Embryonic facial prominence (tissue), 1 donor: ENCODE measurements around the gene COX6B2.

Experiments used
- DNase-seq: peaks from one replicate; pipeline ENCODE4 v3.0.0-alpha.2; 2016; ENCODE audit errors: extremely low spot score

Gene COX6B2

DNA sequence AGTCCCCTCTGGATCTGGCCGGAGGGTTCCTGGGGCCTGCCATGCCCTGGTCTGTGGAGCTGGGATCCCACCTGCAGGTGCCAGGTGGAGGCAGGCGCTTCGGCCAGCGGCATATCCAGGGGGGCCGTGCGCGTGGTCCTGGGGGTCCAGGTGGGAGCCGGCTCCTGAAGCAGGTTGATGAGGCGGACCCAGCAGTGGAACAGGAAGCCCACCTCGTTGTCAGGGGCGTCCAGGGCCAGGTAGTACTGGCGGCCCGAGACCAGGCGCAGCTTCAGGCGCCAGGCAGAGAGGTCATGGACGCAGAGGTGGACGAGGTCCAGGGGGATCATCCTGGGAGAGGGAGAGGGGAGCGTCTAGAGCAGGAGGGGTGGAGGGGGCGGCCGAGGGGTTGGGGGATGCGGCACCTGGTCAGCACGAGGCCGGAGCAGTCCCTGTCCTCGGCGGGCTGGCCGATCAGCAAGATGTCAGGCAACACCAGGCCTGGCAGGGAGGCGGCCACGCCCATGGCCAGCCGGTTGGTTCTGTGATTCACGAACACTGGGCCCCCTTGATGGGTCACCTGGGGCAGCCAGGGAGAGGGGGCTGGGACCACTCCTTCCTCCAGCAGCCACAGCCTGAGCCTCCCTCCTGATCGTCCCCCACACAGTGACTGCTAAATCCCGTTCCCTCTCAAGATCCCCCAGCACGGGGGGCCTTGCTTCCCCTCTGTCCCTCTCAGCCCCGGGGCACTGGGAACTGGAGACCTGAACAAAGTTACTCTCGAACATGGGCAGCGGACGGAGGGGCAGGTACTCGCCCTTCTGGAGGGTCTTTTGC, 7.9 kb upstream of the COX6B2 start:
- DNase-seq: no peak

DNA sequence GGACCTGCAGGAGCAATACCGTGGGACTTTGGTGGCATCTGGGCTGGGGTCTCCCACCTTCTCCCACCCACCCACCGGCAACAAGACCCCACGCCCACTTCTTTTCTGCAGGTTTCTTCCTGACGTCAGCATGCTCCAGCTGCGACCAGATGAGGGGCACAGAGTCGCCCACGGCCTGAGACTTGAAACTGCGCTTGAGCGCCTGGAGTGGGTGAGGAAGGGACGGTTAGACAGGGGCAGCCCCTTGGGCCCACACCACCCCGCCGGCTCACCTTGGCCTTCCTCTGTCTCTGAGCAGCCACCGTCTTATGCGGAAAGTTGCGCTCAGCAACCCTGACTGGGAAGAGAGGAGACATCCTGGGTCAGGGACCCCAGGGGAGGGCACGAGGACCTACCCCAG, 6.4 kb upstream of the COX6B2 start:
- no peak for DNase-seq

DNA sequence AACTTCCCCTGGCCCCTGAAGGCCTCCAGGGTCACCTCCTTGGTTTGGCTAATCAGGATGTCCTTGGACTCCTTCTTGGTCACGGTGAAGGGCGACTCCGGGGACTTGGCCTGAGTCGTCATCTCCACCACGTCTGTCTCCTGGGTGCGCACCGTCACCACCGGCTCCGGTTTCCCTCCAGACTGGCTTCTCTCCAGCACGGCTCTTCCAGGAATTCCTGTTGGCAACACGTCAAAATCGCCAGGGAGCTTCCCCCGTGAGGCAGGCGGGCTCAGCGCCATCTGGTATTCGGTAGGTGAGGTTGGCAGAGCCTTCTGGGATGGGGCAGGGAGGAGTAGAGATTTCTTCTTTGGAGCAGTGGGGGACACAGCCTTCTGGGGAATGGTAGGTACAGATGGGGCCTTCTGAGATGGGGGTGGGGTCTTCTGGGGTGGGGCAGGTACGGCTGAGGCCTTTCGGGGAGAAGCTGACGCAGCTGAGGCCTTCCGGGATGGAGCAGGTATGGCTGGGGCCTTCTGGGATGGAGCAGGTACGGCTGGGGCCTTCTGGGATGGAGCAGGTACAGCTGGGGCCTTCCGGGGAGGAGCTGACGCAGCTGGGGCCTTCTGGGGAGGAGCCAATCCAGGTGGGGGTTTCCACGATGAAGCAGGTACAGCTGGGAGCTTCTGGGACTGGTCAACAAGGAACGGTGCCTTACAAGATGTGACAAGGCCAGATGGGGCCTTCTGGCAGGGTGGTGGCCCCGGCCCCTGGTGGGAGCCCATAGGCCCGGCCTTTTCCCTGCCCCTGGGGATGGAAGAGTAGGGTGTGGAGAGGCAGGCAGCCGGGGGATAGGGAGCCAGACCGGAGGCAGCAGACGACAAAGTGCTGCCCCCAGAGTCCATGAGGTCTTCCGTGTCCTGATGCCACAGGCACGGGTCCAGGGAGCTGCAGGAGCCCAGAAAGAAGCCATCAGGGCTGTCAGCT, 4.7 kb upstream of the COX6B2 start:
- DNase-seq: no peak

DNA sequence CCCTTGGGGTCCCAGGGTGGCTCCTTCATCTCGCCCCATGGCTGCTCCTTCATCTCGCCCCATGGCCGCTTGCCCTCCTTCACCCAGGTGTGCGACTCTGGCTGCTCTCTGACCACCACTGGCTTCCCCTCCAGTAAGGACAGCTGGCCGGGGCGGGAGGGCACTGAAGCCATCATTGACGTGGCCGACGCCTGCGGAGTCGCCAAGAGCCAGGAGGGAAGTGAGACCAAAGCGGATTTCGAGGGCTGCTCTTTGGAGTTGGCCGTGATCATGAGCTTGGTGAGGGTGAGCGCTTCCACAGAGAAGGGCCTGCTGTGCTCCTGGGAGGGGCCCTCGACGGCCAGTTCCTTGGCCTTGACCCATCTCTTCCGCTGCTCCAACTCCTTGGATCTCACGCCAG, 4.0 kb upstream of the COX6B2 start:
- DNase-seq: no peak

DNA sequence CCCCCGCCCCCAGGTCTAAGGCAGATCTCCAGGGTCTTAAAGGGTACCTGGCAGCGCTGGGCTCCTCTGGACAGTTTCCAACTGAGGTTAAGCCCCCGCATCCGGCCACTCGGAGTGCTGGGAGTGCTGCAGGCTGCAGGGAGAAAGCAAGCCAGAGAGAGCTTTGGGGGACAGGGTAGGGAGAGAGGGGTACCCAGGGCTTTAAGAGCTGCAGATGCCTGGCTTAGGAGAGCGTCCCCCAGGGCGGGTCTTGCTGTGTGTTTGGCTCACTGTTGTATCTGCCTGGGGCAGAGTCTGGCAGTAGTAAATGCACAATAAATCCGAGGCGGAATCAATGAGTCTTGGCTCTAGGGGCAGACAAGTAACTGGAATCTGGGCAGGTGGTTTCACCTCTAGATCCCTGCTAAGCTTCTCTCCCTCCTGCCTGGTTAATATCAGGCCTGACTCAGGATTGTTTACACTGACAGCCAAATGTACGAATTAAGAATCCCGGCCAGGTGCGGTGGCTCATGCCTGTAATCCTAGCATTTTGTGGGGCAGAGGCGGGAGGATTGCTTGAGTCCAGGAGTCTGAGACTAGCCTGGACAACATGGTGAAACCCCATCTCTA, 798 bp upstream of the COX6B2 start:
- no peak for DNase-seq

DNA sequence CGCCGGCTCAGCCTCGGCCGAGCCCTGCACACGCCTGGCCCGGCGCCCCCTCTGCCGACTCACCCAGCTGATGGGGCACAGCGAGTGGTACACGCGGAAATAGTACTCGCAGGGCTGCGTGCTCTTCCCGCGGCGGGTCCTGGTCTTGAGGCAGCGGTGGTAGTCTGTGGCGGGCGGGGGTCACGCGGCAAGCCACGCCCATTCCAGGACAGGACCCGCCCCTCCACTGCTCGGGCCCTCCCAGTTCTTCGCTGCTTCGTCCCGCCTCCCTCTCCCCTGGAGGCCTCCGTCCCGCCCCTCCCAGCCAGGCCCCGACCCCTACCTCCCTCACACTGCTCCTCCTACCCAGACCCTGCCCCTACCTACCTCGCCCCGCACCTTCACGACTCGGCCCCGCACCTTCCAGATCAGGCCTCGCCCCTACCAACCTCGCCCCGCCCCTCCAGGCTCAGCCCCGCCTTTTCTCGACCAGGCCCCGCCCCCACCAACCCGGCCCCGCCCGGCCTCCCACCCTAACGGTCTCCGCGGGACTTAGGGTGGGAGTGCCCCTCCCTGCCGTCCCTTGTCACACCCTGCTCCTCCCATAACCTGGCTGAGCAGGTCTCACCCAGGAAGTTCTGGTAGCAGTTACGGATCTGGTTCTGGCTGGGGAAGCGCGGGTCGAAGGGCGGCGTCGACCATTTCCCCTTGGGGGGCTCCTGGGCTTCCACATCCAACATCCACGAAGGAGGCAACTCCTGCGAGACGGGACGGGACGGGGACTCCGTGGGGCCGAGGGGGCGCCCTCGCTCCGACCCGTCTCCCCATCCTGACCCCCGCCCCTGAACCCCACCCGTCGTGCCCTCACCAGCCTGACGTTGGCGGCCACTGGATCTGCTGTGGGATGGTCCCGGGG, 469 bp downstream of the COX6B2 start:
- DNase-seq: peak; percentile 40

DNA sequence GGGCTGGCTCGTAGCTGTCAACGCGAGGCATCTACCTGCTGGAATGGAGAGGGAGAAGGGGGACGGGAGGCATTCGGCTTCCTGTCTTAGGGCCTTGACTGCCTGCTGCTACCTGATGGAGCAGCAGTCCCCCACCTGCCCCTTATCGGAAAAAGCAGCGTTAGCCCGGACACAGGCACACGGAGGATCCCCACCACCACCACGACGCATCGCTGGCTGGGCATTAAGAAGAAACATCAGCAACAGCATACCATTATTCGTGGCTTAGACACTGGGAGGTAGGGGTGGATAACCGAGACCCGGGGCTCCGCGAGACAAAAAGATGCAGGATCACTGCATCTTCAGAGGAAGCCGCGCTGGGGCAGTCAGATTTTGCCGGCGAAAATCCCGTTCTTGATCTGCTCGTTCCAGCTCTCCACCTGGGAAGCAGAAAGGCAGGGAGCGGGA, 1.1 kb downstream of the COX6B2 start:
- no peak for DNase-seq

DNA sequence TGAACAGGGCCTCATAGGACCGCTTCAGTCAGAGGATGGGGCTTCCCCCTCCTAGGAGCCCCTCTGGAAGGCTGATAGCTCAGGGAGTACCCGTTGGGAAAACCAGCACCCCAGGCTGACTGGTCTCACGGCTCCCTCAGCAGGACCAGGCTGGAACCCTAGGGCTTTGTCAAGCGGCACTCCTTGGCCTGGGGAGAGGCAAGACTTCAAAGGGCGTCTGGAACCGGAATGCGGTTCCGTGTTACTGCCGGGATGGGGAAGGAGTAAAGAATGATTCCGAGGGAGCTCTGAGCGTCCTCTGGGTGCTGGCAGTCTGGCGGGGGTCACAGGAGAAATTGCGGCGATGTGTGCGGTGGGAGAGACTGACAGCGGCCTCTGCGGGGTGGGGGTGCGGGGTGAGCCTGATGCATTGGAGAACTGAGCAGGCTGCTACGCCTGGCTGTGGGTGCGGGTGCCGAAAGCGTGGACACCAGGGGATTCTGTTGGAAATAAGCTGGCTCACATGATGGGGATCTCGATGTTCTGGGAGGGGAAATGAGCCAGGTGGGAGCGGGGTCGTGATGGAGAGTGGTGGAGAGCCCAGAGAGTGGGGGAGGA, 1.9 kb downstream of the COX6B2 start:
- DNase-seq: no peak

DNA sequence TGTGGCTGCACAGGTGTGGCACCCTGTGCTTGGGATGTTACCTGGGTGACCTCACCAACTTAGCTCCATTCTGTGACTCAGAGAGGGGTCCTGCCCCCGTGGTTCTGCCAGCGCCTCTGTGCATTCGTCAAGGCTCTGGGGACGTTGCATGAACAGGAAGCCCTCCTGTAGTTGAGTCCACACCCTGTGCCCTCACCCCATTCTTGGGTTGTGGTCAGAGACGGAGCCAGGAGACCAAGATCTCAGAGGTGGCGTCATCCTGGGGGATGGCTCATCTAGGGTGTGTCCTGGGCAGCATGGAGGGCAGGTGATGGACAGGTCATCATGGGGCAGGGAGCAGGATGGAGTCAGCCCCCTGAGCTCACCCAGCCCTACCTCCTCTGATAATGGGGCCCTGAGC, 2.5 kb downstream of the COX6B2 start:
- no peak for DNase-seq

DNA sequence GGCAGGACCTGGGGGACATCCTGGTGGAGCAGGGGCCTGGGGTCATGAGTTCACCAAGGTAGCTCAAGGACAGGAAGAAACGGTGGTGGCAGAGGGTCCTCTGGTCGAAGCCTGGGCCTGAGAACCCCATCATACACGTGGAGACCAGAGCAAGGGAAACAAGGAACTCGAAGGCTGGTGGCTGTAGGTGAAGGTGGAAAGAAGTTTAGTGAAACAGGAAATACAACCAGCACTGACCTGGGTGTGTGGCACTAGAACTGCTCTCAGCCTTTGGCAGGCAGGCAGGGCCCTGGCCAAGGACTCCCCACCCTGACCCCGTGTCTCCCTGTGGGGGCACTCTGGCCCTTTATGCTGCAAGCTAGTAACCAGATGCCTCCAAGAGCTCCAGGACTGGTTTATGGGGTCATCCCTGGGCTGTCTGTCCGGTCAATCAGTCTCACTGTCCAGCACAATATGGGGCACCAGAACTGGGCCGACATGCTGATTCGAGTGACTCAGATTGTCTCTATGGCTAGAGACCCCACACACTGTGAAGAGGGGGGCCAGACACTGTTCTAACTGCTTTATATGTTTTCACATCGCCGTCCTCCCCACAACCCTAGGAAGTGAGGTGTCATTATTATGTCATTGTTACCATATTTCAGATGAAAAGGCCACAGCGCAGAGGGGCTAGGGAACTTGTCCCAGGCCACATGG, 3.8 kb downstream of the COX6B2 start:
- no peak for DNase-seq

DNA sequence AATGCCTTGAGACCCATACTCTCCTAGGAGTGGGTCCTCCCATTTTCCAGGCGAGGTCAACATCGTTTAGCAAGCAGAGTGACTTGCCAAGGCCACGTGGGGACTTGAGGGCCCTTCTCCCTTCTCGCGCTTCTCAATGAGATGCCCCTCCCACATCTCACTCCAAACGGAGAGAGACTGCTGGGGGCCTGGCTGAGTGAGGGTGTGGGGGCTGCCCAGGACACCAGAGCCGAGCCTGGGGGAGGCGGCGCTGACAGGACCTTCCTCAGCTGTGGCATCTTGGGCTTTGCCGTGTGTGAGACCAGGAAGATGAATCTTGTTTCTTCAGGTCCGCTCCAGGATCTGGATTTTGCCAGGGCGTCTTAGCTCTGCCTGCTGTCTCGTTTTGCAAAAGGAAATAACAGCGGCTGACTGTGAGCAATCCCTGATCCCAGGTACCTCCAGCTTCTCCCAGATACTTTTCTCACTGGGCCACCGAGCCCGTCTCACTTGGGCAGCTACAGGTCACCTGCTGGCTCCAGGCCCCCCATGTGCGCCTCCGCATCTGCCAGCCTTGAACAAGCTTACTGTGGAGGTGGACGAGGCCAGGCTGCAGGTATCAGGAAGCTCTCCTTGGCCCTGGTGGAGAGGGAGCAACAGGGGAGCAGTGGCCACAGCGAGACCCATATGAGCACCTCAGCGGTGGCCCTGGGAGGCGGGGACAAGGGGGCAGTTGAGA, 6.0 kb downstream of the COX6B2 start:
- DNase-seq: no peak

DNA sequence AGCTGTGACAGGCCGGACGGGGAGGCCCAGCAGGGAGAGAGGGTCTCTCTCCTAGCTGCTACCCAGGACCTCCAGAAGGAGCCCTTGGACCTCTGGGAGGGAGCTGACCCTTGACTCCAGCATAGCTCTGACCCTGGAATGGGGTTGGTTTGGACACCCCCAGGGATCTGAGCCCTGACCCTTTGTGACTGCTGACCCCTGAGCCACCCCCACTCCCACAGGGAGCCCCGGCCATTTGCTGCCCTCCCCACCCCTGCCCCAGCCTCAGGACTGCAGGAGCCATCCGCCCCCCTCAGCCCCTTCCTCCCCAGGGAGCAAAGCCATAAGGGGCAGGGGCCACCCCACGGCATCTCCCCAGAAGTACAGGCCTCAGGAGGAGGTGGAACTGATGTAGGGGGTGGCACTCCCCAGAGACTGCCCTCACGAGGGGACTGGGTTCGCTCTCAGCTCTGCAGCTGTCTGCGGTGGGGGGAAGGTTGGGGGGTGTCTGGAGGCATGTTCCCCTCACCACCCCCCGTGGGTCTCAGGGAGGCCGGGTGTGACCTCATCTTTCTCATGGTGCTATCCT, 7.0 kb downstream of the COX6B2 start:
- no peak for DNase-seq

DNA sequence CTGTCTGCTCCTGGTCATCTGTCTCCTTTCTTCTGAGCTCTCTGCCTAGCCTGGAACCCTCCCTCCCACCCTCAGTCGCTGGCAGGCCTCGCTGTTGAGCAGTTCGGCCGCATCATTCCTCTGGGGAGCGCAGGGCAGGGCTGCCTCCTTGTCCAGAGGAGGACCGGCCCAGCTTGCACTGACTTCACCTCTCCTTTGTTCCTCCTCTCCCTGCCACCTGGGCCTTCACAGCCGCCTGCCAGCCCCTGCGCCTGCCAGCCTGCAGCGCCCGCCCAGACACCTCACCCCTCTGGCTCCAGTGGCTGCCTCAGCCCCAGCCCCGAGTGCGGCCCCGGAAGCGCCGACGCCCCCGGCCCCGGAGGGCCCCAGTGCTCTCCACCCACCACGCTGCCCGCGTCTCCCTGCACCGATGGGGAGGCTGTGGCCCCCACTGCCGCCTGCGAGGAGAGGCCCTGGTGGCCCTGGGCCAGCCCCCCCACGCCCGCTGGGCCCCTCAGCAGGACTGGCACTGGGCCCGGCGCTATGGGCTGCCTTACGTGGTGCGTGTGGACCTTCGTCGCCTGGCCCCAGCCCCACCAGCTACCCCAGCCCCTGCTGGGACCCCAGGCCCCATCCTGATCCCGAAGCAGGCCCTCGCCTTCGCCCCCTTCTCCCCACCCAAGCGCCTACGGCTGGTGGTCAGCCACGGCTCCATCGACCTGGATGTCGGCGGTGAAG, 7.6 kb downstream of the COX6B2 start:
- DNase-seq: no peak

DNA sequence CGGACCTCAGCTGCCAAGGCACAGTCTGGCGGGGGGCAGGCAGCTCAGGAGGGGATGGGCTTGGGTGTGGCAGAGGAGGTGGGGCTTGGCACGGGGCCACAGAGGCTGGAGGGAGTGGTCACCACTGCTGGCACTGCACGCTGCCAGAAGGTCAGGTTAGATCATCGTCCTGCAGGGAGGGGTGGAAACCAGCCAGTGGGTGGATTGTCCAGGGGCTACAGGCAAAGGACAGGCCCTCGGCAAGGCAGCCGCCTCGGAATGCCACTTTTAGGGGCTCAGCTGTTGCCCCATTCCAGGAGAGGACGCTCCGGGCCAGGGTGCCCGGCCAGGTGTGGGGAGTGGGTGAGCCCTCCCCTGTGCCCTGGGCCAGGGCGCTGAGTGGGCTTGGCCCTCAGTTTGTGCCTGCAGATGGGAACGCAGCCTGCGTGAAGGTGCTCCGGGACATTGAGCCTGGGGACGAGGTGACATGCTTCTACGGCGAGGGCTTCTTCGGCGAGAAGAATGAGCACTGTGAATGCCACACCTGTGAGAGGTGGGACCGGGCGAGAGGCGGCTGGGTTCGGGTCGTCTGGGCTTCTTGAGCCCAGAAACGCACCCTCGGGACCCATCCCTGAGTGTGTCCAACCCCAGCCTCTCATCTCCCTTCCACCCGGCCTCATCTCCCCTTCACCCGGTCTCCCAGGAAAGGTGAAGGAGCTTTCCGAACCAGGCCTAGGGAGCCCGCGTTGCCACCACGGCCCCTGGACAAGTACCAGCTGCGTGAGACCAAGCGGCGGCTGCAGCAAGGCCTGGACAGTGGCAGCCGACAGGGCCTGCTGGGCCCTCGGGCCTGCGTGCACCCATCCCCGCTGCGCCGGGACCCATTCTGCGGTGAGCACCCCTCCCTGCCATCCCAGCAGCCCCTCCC, 8.4 kb downstream of the COX6B2 start:
- DNase-seq: no peak

DNA sequence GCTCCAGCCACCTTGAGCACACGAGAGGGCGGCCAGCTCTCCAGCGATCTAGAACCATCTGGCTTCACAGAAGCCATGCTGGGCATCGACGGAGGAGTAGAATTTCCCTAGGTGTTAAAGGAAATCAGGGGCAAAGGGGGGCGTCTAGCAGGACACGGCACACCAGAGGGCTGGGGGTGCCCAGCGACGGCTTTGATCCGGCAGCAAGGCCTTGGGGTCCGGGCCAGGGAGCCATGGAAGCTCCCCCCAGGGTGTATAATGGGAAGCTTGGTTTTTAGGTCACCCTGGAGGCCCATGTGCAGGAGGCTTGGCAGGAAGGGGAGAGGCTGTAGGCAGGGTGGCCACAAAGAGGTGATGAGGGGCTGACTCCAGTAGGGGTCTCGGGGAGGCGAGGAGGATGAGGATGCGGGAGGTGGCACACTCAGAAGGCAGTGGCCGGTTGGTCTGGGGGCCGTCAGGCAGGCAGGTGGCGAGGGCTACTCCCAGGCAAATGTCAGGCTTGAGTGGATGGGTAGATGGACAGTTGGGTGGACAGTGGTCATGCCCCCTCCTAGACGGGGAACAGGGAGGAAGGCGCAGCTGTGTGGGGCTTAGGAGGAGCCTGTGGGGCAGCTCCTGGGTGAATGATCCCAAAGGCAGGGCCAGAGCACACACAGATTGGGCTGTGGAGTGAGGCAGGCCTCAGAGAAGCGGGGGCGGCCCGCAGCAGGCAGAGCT, 9.3 kb downstream of the COX6B2 start:
- no peak for DNase-seq

DNA sequence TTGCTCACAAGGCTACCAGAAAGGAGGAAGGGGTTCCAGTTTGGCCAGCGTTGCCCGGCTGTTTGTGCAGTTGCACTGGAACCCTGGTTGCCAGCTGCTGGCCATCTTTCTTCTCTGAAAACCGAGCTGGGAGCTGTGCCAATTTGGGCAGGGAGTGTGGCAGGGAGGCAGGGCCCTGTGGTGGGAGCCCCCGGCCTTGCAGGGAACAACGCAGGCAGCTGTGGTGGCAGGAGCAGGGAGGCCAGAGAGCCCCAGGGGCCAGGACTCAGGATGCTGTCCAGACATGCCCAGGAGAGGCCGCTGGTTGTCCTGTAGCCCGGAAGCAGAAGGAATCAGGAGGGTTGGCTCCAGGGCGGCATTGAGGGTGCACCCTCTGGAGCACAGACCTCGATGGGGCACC, 10.1 kb downstream of the COX6B2 start:
- no peak for DNase-seq
